HG03060 (cell line): Measurements from ENCODE around the gene TEX29.

Source experiments
- ATAC-seq: cut with Tn5 transposase; IDR thresholded peaks from one replicate; pipeline ENCODE4 v1.9.1; 2021; ENCODE audit warnings: low read depth, moderate number of reproducible peaks; ENCODE audit not compliant: unreplicated experiment

Gene TEX29

GRCh38 chr13:111319521-111319920, 921 bp upstream of the TEX29 start:
- no peak for ATAC-seq

DNA sequence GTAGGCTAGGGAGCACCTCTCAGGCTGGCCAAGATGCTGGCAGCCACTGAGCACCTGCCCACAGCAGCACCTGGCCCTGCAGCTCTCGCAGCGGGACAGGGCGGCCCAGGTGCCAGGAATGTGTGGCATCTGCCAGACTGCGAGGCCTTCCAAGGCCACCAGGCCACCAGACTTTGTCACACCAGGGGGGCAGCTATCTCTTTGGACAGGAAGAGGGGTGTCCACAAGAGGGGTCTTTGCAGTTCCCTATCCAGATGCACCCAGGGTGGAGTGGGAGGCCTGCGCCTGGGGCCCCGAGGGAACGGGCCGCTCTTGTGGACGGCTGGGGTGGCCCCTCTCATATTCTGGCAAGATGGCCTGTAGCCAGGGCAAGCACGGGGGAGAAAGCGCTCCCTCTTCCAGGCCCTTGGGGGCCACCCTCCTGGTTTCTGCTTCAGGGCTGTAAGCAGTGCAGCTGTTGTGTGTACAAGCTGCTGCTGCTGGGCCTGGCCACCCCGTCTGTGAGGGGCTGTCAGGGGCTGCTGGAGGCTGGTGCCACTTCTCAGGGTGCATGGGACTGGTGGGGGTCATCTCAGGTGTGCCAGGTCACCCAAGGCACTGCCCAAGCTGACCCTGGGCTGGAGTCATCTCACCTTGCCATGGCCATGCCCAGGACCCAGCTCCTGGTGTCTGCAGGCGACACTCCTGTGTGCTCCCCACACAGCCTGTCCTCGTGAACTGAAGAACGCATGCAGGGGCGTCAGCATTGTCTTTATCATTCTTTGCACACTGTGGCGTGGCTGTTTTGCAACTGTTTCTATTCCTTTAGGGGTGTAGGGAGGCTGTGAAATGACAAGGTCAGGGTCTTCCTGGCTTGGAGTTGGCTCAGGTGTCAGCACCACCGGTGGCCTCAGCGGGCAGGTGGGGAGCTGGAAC, 1.8 kb downstream of the TEX29 start:
- no peak for ATAC-seq

DNA sequence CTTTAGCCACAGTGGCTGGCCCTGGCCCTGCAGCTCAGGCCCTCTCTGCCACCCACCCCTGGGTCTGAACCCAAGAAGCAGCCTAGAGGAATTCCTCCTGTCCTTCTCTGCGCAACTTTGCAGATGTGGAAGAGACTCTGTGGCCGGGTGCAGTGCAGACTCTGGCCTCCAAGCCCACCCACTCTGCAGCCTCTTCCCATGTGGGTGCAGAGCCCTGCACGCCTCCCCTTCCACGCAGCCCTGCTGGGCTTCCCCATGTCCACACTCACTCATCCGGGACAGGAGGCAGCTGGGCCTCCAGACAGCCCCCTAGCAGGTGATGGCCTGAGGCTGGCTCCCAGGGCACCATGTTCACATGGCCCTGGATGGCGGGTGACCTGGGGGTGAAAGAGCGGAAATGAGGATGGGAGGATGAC, 2.5 kb downstream of the TEX29 start:
- ATAC-seq, result no peak

- no peak for ATAC-seq
Measured at GRCh38 chr13:111323549-111323948, 3.1 kb downstream of the TEX29 start.

- no peak for ATAC-seq
Measured at GRCh38 chr13:111323950-111324651, 3.7 kb downstream of the TEX29 start.

DNA sequence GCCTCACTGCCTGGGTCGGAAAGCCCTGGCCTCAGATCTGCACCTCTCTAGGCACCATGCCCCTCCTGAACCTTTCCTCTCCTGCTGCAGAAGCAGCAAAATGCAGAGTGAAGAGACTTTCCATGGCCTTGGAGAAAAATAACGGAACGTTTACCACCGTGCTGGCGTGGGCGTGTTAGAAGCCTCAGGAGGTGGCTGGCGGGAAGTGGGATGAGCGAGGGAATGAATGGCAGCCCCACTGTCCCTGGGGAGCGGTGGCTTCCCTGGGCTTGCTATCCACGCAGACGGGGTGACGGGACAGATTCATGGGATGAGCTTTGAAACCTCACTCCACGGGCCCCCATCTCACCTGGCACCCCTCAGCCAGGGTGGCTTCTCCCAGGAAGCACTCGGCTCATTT, 4.3 kb downstream of the TEX29 start:
- ATAC-seq, result no peak

GRCh38 chr13:111325146-111325890, 4.9 kb downstream of the TEX29 start:
- no peak for ATAC-seq

DNA sequence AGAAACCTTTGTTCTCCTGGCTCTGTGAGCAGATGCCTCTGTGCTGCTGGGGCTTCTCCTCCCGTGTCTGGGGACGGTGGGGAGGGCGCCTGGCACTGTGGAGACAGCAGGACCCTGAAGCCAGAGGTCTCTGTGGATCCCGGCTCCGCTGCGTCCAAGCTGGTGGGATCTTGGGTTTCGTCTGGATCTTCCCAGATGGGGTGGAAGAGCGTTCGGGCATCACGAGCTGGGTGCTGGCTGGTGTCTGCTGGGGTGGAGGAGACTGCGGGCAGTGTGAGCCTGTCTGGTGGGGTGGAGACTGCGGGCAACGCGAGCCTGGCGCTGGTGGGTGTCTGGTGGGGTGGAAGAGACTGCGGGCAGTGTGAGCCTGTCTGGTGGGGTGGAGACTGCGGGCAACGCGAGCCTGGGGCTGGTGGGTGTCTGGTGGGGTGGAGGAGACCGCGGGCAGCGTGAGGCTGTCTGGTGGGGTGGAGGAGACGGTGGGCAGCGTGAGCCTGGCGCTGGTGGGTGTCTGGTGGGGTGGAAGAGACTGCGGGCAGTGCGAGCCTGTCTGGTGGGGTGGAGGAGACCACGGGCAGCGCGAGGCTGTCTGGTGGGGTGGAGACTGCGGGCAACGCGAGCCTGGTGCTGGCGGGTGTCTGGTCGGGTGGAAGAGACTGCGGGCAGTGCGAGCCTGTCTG, 5.6 kb downstream of the TEX29 start:
- no peak for ATAC-seq

- no peak for ATAC-seq
Measured at GRCh38 chr13:111326621-111326965, 6.2 kb downstream of the TEX29 start.

GRCh38 chr13:111326981-111327642, 6.7 kb downstream of the TEX29 start:
- ATAC-seq, result no peak

DNA sequence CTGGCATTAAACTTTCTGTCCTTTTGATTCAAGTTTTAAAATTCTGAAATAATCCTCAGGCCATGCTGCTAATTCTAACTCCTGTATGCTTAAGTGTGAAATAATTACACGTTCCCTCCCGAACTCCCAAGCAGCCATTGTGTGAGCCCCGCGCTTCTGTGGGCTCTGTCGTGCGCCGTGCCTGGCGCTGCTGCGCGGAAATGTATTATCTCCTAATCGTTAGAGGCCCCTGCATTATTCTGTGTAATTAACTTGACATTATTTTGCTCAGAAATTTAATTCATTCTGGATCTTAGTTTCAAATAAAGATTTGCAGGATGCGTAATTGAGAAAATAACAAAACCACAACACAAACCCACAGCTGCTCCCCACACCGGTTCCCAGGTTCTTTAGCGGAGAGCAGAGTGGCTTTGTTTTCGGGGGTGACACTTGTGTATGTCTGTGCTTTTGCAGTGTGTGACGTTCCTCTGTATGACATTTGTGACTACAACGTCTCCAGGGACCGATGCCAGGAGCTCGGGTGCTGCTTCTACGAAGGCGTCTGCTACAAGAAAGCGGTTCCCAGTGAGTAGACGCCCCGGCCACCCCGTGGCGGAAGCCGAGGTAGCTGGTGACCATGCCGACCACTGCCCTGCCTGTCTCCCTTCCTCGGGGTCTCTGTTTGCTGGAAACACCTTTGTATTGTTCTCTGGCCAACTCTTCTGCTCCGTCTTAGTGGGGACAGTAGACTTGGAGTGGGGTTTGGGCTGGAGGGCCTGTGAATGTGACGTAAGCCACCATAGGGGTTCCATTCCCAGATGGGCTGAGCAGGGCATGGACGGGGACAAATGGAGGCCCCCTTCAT, 7.5 kb downstream of the TEX29 start:
- ATAC-seq, result no peak

DNA sequence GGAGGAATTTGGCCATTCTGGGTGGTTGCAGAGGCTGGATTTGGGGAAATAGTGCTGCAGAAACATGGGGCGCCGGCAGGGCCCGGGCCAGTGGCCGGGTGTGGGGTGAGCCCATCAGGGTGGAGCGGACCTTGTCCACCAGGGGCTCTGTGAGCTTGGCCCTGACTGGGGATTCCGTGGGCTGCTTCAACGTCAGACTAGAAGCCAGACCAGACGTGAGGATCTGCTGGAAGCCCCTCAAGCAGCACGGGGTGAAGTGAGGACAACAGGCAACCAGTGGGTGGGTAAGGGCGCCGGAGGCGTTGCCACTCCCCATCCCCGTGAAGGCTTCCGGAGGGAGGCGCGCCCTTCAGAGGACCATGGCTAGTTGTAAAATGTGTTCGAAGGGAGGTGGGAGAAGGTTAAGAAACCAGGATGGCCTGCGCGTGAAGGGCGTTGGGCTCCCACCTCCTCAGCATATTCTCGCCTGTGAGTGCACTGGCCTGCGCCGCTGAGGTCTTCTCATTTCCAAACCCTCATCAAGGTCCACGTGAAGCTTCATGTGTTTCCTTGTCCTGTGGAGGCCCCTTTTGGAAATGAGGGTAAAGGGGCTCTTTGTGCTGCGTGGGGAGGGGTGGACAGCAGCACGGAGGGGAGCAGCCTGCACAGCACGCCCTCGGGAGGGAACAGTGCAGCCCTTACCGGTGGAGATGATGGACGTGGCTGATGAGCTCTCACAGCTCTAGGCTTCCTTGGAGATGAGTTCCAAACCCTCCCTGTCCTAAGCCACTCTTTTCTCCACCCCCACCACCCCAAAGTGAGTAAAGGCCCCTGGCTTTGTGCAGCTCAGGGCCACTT, 8.3 kb downstream of the TEX29 start:
- ATAC-seq, result no peak

- ATAC-seq, result no peak
Measured at GRCh38 chr13:111329641-111330040, 9.2 kb downstream of the TEX29 start.

DNA sequence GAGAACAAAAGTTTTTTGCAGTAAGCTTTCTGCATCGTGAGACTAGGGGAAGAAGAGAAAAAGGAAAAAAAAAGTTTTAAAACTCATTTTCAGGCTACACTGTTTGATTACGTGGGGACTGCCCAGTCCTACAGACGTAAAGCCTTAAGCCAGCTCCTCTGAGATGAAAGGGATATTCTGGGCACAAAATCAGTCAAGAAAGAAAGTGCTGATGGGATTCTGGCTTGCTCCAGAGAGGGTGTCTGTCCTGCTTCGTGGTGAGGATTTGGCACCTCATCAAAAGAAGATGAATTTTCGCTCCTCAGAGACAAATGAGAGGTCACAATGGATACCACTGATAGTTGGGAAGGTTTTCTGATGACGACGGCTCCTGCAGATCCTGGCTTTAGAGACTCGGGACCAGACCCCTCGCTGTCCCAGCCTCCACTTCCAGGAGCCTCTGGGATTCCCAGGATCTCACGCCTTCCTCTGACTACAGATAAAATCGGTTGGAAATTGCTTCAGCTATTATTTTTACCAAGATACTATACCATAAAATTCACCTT, 9.7 kb downstream of the TEX29 start:
- ATAC-seq, result no peak

DNA sequence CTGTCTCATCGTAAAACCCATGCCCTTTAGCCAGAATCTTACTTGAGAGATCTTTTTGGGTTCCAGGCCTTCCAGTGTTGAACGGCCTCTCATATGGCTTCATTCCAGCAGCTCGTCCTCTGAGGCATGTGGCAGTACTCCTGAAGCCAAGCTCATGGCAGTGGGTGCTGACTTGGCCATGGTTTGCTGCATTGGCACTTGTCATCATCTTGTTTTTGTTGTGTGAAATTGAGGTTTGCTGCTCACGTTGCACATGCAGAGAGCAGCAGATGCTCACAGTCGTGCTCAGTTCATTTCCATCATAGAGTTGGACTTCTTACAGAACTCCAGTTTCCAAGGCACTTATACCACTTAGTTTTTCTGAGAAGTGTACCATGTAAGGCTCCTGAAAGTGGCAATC, 14.9 kb downstream of the TEX29 start:
- no peak for ATAC-seq

- ATAC-seq, result no peak
Measured at GRCh38 chr13:111336666-111337065, 16.2 kb downstream of the TEX29 start.

DNA sequence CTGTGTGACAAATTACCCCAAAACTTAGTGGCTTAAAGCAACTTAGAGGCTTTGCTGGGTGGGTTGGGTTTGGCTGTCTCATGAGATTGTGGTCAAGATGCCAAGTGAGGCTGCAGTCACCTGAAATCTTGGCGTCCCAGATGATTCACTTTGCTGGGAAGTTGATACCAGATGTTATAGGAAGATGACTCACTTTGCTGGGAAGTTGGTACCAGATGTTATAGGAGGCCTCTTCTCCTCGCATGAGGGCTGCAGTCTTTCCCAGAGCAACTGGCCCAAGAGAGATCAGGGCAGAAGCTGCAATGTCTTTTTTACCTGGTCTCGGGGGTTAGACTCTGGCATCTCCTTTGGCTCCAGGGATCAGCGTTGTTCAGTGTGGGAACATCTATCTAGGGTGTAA, 16.8 kb downstream of the TEX29 start:
- no peak for ATAC-seq

- ATAC-seq, result no peak
Measured at GRCh38 chr13:111337741-111338140, 17.3 kb downstream of the TEX29 start.
